SK-N-SH (cell line): ENCODE data around the gene LCA5L. TPM values are rescaled to one million over a fixed set of nuclear protein-coding genes. Genes with fewer than 3 reads are reported as not detected.

Experiments used
- CTCF ChIA-PET: fragments of 300-600, 350-600 bp; formaldehyde crosslinking; extraction: SDS; loops from one replicate; lab custom pipeline; 2021; lab: Yijun Ruan, JAX
- POLR2A ChIA-PET: fragments of 350-600 bp; sonication (Branson Sonifier 250); formaldehyde crosslinking; extraction: SDS; loops from one replicate; lab custom pipeline; 2020; ENCODE audit warnings: antibody characterized with exemption, inconsistent platforms; lab: Yijun Ruan, JAX
- DNase-seq: peaks from one replicate; pipeline ENCODE4 v3.0.0; 2012
- H2AFZ ChIP-seq: fragments of 200-600 bp; sonication (generic); 2 replicates; pipeline ENCODE4 v1.8.1; 2016; ENCODE audit warnings: antibody characterized with exemption, mild to moderate bottlenecking, low read depth
- H3F3A ChIP-seq: fragments of 200-600 bp; sonication (generic); replicated peaks from 2 replicates; pipeline ENCODE3; 2016; ENCODE audit warnings: antibody characterized with exemption, mild to moderate bottlenecking; ENCODE audit not compliant: insufficient read depth
- H3K27ac ChIP-seq, 2 experiments: fragments of 200-500 bp in 1 of 2; fragments of 200-600 bp in 1 of 2; sonication (Bioruptor generic) in 1 of 2; sonication (generic), shearing (Covaris generic) in 1 of 2; 2 replicates each; pipeline versions ENCODE4 v1.5.1 to v1.6.1; 2014 to 2016; ENCODE audit warnings: low read depth in 2 of 2, inconsistent platforms in 1 of 2, low read length in 1 of 2, mild to moderate bottlenecking in 1 of 2, mixed read lengths in 1 of 2
- H3K27me3 ChIP-seq: fragments of 200-600 bp; sonication (generic), shearing (Covaris generic); 2 replicates; pipeline ENCODE4 v1.6.1; 2016; ENCODE audit warnings: mixed run types; ENCODE audit not compliant: insufficient read depth
- H3K36me3 ChIP-seq, 2 experiments: fragments of 200-500 bp in 1 of 2; fragments of 200-600 bp in 1 of 2; sonication (Bioruptor generic) in 1 of 2; sonication (generic) in 1 of 2; replicated peaks in 1 of 2; 2 replicates each; pipeline versions ENCODE3 to v1.5.1; 2014 to 2016; ENCODE audit warnings: low read length in 1 of 2, mild to moderate bottlenecking in 1 of 2; ENCODE audit not compliant: insufficient read depth in 2 of 2, control insufficient read depth in 1 of 2
- H3K4me1 ChIP-seq, 2 experiments: fragments of 200-500 bp in 1 of 2; fragments of 200-600 bp in 1 of 2; sonication (Bioruptor generic) in 1 of 2; sonication (generic), shearing (Covaris generic) in 1 of 2; 2 replicates each; pipeline versions ENCODE4 v1.5.1 to v1.6.1; 2014 to 2016; ENCODE audit warnings: low read depth in 1 of 2, low read length in 1 of 2, mixed run types in 1 of 2; ENCODE audit not compliant: insufficient read depth in 2 of 2, control insufficient read depth in 1 of 2
- H3K4me2 ChIP-seq: fragments of 200-600 bp; sonication (generic), shearing (Covaris generic); 2 replicates; pipeline ENCODE4 v1.6.1; 2017; ENCODE audit warnings: mixed run types
- H3K4me3 ChIP-seq, 2 experiments: fragments of 200-500 bp in 1 of 2; fragments of 200-600 bp in 1 of 2; sonication (Bioruptor generic) in 1 of 2; sonication (generic), shearing (Covaris generic) in 1 of 2; 2 replicates each; pipeline versions ENCODE4 v1.5.1 to v1.8.1; 2014 to 2016; ENCODE audit warnings: low read depth in 2 of 2, inconsistent platforms in 1 of 2, low read length in 1 of 2, mild to moderate bottlenecking in 1 of 2, mixed read lengths in 1 of 2, moderate library complexity in 1 of 2
- H3K79me2 ChIP-seq: fragments of 200-600 bp; sonication (generic); 2 replicates; pipeline ENCODE4 v1.8.1; 2017; ENCODE audit warnings: mild to moderate bottlenecking; ENCODE audit not compliant: insufficient read depth
- H3K9ac ChIP-seq: fragments of 200-600 bp; sonication (generic); 2 replicates; pipeline ENCODE4 v1.6.1; 2017; ENCODE audit warnings: mixed run types
- H3K9me2 ChIP-seq: fragments of 200-600 bp; sonication (generic); 2 replicates; pipeline ENCODE4 v1.6.1; 2017; ENCODE audit warnings: mixed run types
- H3K9me3 ChIP-seq: fragments of 200-600 bp; sonication (generic); 2 replicates; pipeline ENCODE4 v1.6.1; 2017; ENCODE audit warnings: mixed run types, mild to moderate bottlenecking, moderate library complexity
- H4K20me1 ChIP-seq: fragments of 200-600 bp; sonication (generic); 2 replicates; pipeline ENCODE4 v1.6.1; 2017; ENCODE audit warnings: mild to moderate bottlenecking, mixed run types; ENCODE audit not compliant: insufficient read depth
- CHD2 ChIP-seq: fragments of 150-350 bp; IDR thresholded peaks from 2 replicates; pipeline ENCODE4 v1.6.1; 2018; ENCODE audit warnings: low read length; ENCODE audit not compliant: partially characterized antibody
- EP300 ChIP-seq, 2 experiments: IDR thresholded peaks; 2 replicates each; pipeline versions ENCODE4 v1.4.0 to v1.6.1; 2012; ENCODE audit warnings: borderline replicate concordance in 1 of 2, low read depth in 1 of 2, low read length in 1 of 2
- EZH2phosphoT487 ChIP-seq: fragments of 200-600 bp; sonication (generic); IDR thresholded peaks from 2 replicates; pipeline ENCODE4 v1.6.1; 2017; ENCODE audit warnings: low read depth, mixed run types, mild to moderate bottlenecking, antibody characterized with exemption, moderate library complexity, borderline replicate concordance
- FOSL2 ChIP-seq: IDR thresholded peaks from 2 replicates; pipeline ENCODE4 v1.4.0; 2012; ENCODE audit warnings: low read depth, mild to moderate bottlenecking, moderate library complexity, borderline replicate concordance
- FOXM1 ChIP-seq: IDR thresholded peaks from 2 replicates; pipeline ENCODE4 v1.4.0; 2012; ENCODE audit warnings: low read depth, mild to moderate bottlenecking
- JUND ChIP-seq: IDR thresholded peaks from 2 replicates; pipeline ENCODE4 v1.4.0; 2012
- MEF2A ChIP-seq: IDR thresholded peaks from 2 replicates; pipeline ENCODE4 v1.4.0; 2012; ENCODE audit warnings: low read depth, borderline replicate concordance
- NRF1 ChIP-seq: IDR thresholded peaks from 2 replicates; pipeline ENCODE4 v1.6.1; 2012; ENCODE audit warnings: low read depth, mild to moderate bottlenecking, low read length
- RFX5 ChIP-seq: IDR thresholded peaks from 2 replicates; pipeline ENCODE4 v1.6.1; 2012; ENCODE audit warnings: mild to moderate bottlenecking, improper control_type of control experiment, low read length
- TAF1 ChIP-seq: IDR thresholded peaks from 2 replicates; pipeline ENCODE4 v1.6.1; 2012; ENCODE audit warnings: low read depth, mild to moderate bottlenecking, low read length, moderate library complexity, borderline replicate concordance
- TCF12 ChIP-seq: IDR thresholded peaks from 2 replicates; pipeline ENCODE4 v1.4.0; 2012
- TEAD4 ChIP-seq: IDR thresholded peaks from 2 replicates; pipeline ENCODE4 v1.4.0; 2012; ENCODE audit warnings: mild to moderate bottlenecking, borderline replicate concordance; ENCODE audit not compliant: insufficient read depth
- WGBS: methylation state at CpG from one replicate; pipeline ENCODE4 v1.1.6; 2017; ENCODE audit warnings: low lambda C conversion rate; 5-methylcytosine and 5-hydroxymethylcytosine counted together
- polyA plus RNA-seq, 3 experiments: library from polyadenylated mRNA; depleted of rRNA; stranded (reverse); fragments of >200 nt; gene quantifications; 2 replicates each; pipeline ENCODE4 v1.2.3, GENCODE V29; 2012
- TF ChIP-seq, protein P1 (sequence below): IDR thresholded peaks from 2 replicates; pipeline ENCODE4 v1.4.0; 2012; ENCODE audit warnings: low read depth, borderline replicate concordance
- TF ChIP-seq, protein P2 (sequence below): IDR thresholded peaks from 2 replicates; pipeline ENCODE4 v1.4.0; 2012; ENCODE audit warnings: low read depth, borderline replicate concordance
- TF ChIP-seq, protein P3 (sequence below): fragments of 150-350 bp; IDR thresholded peaks from 2 replicates; pipeline ENCODE4 v1.6.1; 2016; ENCODE audit warnings: mild to moderate bottlenecking, low read depth, low read length
- TF ChIP-seq, protein P4 (sequence below): IDR thresholded peaks from 2 replicates; pipeline ENCODE4 v1.4.0; 2012; ENCODE audit warnings: low read depth

LCA5L gene
- polyA plus RNA-seq, 1 of the 3 experiments (the other 2 are of a cell fraction) = 0.74 TPM

DNA sequence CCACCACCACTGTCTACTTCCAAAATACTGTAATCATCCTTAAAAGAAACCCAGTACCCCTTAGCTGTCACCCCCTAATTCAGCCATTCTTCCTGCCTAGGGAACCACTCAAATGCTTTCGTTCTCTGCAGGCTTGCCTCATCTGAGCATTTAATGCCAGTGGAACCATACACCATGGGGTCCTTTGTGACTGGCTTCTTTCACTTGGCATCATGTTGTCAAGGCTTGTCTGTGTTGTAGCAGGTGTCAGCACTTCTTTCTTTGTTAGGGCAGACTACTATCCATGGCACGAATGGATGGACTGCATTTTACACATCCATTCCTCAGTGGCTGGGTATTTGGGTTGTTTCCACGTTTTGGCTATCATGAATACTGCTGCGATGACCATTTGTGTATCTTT, 34.7 kb upstream of the LCA5L start:
- no peak for DNase-seq
- CTCF ChIA-PET = no interaction called here
- H4K20me1 ChIP-seq = no peaks in the 10 kb centered on the region; the same call in 1 of the 2 replicates
- POLR2A ChIA-PET = no interaction called here
- no peaks in the 10 kb centered on the region for H3K9me2 ChIP-seq
- no peak overlapping the region for H3K27ac ChIP-seq
- no peak overlapping the region for H3K9ac ChIP-seq
- H3K4me1 ChIP-seq = 0 out of 4 replicates have a peak, but pooled peaks cover 0 to 5% of the 10 kb centered on the region in 2 experiments
- TF ChIP-seq JUND (no peak), CHD2 (no peak), FOSL2 (no peak), EZH2phosphoT487 (no peak), NRF1 (no peak), TEAD4 (no peak), RFX5 (no peak), MEF2A (no peak), EP300 (IDR thresholded peaks at IDR 0.05; ENCODE audit: borderline replicate concordance in 1 of 2, low read depth in 1 of 2, low read length in 1 of 2) (no peak), FOXM1 (no peak), TAF1 (no peak), TCF12 (no peak)
- TF ChIP-seq, protein P1, sequence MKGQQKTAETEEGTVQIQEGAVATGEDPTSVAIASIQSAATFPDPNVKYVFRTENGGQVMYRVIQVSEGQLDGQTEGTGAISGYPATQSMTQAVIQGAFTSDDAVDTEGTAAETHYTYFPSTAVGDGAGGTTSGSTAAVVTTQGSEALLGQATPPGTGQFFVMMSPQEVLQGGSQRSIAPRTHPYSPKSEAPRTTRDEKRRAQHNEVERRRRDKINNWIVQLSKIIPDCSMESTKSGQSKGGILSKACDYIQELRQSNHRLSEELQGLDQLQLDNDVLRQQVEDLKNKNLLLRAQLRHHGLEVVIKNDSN = no peak
- TF ChIP-seq, protein P2, sequence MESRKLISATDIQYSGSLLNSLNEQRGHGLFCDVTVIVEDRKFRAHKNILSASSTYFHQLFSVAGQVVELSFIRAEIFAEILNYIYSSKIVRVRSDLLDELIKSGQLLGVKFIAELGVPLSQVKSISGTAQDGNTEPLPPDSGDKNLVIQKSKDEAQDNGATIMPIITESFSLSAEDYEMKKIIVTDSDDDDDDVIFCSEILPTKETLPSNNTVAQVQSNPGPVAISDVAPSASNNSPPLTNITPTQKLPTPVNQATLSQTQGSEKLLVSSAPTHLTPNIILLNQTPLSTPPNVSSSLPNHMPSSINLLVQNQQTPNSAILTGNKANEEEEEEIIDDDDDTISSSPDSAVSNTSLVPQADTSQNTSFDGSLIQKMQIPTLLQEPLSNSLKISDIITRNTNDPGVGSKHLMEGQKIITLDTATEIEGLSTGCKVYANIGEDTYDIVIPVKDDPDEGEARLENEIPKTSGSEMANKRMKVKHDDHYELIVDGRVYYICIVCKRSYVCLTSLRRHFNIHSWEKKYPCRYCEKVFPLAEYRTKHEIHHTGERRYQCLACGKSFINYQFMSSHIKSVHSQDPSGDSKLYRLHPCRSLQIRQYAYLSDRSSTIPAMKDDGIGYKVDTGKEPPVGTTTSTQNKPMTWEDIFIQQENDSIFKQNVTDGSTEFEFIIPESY = no peak
- TF ChIP-seq, protein P3, sequence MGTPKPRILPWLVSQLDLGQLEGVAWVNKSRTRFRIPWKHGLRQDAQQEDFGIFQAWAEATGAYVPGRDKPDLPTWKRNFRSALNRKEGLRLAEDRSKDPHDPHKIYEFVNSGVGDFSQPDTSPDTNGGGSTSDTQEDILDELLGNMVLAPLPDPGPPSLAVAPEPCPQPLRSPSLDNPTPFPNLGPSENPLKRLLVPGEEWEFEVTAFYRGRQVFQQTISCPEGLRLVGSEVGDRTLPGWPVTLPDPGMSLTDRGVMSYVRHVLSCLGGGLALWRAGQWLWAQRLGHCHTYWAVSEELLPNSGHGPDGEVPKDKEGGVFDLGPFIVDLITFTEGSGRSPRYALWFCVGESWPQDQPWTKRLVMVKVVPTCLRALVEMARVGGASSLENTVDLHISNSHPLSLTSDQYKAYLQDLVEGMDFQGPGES = no peak
- TF ChIP-seq, protein P4, sequence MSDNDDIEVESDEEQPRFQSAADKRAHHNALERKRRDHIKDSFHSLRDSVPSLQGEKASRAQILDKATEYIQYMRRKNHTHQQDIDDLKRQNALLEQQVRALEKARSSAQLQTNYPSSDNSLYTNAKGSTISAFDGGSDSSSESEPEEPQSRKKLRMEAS = no peak
- no peak overlapping the region for H3K4me2 ChIP-seq
- H2AFZ ChIP-seq = no peak overlapping the region
- H3K4me3 ChIP-seq = no peak overlapping the region
- no peaks in the 10 kb centered on the region for H3K36me3 ChIP-seq
- no peaks in the 10 kb centered on the region for H3K27me3 ChIP-seq
- H3K79me2 ChIP-seq = no peaks in the 10 kb centered on the region
- 58% methylated on average over 4 of the region's 4 CpGs for WGBS
- no peaks in the 10 kb centered on the region for H3K9me3 ChIP-seq
- H3F3A ChIP-seq = peaks cover 16% of the 10 kb centered on the region
